KMS-11 (cell line): ENCODE data around the gene MVB12B.

ENCODE experiments used
- H2AFZ ChIP-seq: fragments of 200-600 bp; sonication (generic); 2 replicates; pipeline ENCODE4 v1.6.1; 2016; ENCODE audit warnings: antibody characterized with exemption, mixed run types, low read depth
- H3K27ac ChIP-seq: fragments of 200-600 bp; sonication (generic); 2 replicates; pipeline ENCODE4 v1.6.1; 2016; ENCODE audit warnings: mild to moderate bottlenecking, mixed run types
- H3K27me3 ChIP-seq: fragments of 200-600 bp; sonication (generic); 2 replicates; pipeline ENCODE4 v1.6.1; 2017; ENCODE audit warnings: mild to moderate bottlenecking, low read depth, mixed run types, moderate library complexity; ENCODE audit not compliant: insufficient read depth
- H3K36me3 ChIP-seq: fragments of 200-600 bp; sonication (generic); 2 replicates; pipeline ENCODE4 v1.6.1; 2017; ENCODE audit warnings: mild to moderate bottlenecking, mixed run types; ENCODE audit not compliant: insufficient read depth
- H3K4me1 ChIP-seq: fragments of 200-600 bp; sonication (generic); 2 replicates; pipeline ENCODE4 v1.6.1; 2016; ENCODE audit warnings: mild to moderate bottlenecking, low read depth, mixed run types; ENCODE audit not compliant: poor library complexity, severe bottlenecking
- H3K4me2 ChIP-seq: fragments of 200-600 bp; sonication (generic); 2 replicates; pipeline ENCODE4 v1.7.0; 2016; ENCODE audit warnings: mild to moderate bottlenecking, mixed run types
- H3K4me3 ChIP-seq: fragments of 200-600 bp; sonication (generic); IDR thresholded peaks from 2 replicates; pipeline ENCODE4 v1.6.1; 2017; ENCODE audit warnings: low read depth, low read length, mixed read lengths; ENCODE audit not compliant: insufficient read depth
- H3K79me2 ChIP-seq: fragments of 200-600 bp; sonication (generic); 2 replicates; pipeline ENCODE4 v1.6.1; 2016; ENCODE audit warnings: low read depth, mixed run types; ENCODE audit not compliant: insufficient read depth
- H3K9ac ChIP-seq: fragments of 200-600 bp; sonication (generic); 2 replicates; pipeline ENCODE4 v1.6.1; 2016; ENCODE audit warnings: mild to moderate bottlenecking, mixed run types
- H4K20me1 ChIP-seq: fragments of 200-600 bp; sonication (generic); 2 replicates; pipeline ENCODE4 v1.6.1; 2016; ENCODE audit warnings: mild to moderate bottlenecking, mixed run types; ENCODE audit not compliant: insufficient read depth
- CTCF ChIP-seq: fragments of 200-600 bp; sonication (generic); conservative IDR thresholded peaks from 2 replicates; pipeline ENCODE4 v1.6.1; 2017; ENCODE audit warnings: low read depth, mild to moderate bottlenecking, antibody characterized with exemption, low read length, moderate library complexity, mixed read lengths

Gene MVB12B

GRCh38 chr9:126499005-126499910 lies 172.6 kb downstream of the MVB12B start:
- Histone ChIP-seq H3K36me3 (no peaks in the 10 kb centered on the region), H3K27ac (no peak overlapping the region), H2AFZ (peak overlapping the region; percentile 81), H3K9ac (no peak overlapping the region), H3K4me2 (peak overlapping the region; percentile 100), H3K27me3 (peaks cover 10% of the 10 kb centered on the region), H3K79me2 (no peaks in the 10 kb centered on the region), H4K20me1 (no peaks in the 10 kb centered on the region), H3K4me1 (peaks cover 23% of the 10 kb centered on the region), H3K4me3 (no peak overlapping the region)
- peak; percentile 98 for TF ChIP-seq CTCF

- no peaks in the 10 kb centered on the region for H3K79me2 ChIP-seq
- H4K20me1 ChIP-seq = no peaks in the 10 kb centered on the region
- no peak for TF ChIP-seq CTCF
- H3K36me3 ChIP-seq = no peaks in the 10 kb centered on the region
- H3K4me3 ChIP-seq = no peak overlapping the region
- H3K27me3 ChIP-seq = peaks cover 10% of the 10 kb centered on the region
- peak overlapping the region; percentile 81 for H2AFZ ChIP-seq
- peaks cover 18% of the 10 kb centered on the region for H3K4me1 ChIP-seq
- no peak overlapping the region for H3K9ac ChIP-seq
- H3K4me2 ChIP-seq = peak overlapping the region; percentile 100
- H3K27ac ChIP-seq = no peak overlapping the region
Measured at GRCh38 chr9:126499911-126500599, 173.4 kb downstream of the MVB12B start.

GRCh38 chr9:126500600-126501382 lies 174.2 kb downstream of the MVB12B start:
- H3K36me3 ChIP-seq = no peaks in the 10 kb centered on the region
- H3K79me2 ChIP-seq = no peaks in the 10 kb centered on the region
- no peak overlapping the region for H3K27ac ChIP-seq
- H3K9ac ChIP-seq = no peak overlapping the region
- peak; percentile 94 for TF ChIP-seq CTCF
- H4K20me1 ChIP-seq = no peaks in the 10 kb centered on the region
- H3K4me3 ChIP-seq = no peak overlapping the region
- H3K27me3 ChIP-seq = peaks cover 10% of the 10 kb centered on the region
- no peak overlapping the region for H2AFZ ChIP-seq
- no peak overlapping the region for H3K4me2 ChIP-seq
- peaks cover 18% of the 10 kb centered on the region for H3K4me1 ChIP-seq
